Measurements from ENCODE around the gene AAK1. TPM values are rescaled to one million over a fixed set of nuclear protein-coding genes. Genes with fewer than 3 reads are reported as not detected.

The AAK1 gene
- total RNA-seq, 1 donor from 2014 or later: 108 TPM

DNA sequence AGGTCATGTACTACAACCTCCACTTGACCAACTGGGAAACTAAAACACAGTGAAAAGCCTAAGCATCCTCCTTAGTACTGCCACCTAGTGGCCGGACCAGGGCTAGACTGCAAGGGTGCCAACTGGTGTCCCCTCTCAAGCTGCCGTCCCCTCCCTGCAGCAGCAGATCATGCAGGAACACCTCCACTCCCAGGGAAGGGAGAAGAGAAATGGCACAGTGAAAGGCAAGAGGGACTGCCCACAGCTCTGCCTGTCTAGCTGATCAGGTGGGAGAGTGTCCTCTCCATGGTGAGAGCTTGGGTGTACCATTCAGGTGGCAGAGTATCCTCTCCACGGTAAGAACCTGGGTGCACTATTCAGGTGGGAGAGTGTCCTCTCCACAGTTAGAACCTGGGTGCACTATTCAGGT lies 78.1 kb downstream of the AAK1 start:
- Mint-ChIP-seq H3K9me3 (ENCODE audit: unreplicated experiment) (no peaks in the 10 kb centered on the region), H3K4me1 (ENCODE audit: low read depth, unreplicated experiment) (peaks cover 37% of the 10 kb centered on the region), H3K36me3 (ENCODE audit: low read depth, unreplicated experiment) (no peaks in the 10 kb centered on the region), H3K27me3 (ENCODE audit: low read depth, unreplicated experiment) (no peaks in the 10 kb centered on the region), H3K27ac (ENCODE audit: unreplicated experiment) (no peak overlapping the region), H3K4me3 (ENCODE audit: unreplicated experiment) (no peak overlapping the region)
- H3K4me1 ChIP-seq (ENCODE audit: insufficient read depth, low read length): peaks cover 12% of the 10 kb centered on the region
- no peaks in the 10 kb centered on the region for H3K9me3 ChIP-seq (ENCODE audit: insufficient read depth, low read depth, low read length)
- H3K27ac ChIP-seq (ENCODE audit: low read depth, low read length): no peak overlapping the region
- no peak overlapping the region for H3K9ac ChIP-seq (ENCODE audit: low read length)
- H3K4me3 ChIP-seq (ENCODE audit: insufficient read depth, low read depth, low read length): no peak overlapping the region
- TF ChIP-seq, protein P1, sequence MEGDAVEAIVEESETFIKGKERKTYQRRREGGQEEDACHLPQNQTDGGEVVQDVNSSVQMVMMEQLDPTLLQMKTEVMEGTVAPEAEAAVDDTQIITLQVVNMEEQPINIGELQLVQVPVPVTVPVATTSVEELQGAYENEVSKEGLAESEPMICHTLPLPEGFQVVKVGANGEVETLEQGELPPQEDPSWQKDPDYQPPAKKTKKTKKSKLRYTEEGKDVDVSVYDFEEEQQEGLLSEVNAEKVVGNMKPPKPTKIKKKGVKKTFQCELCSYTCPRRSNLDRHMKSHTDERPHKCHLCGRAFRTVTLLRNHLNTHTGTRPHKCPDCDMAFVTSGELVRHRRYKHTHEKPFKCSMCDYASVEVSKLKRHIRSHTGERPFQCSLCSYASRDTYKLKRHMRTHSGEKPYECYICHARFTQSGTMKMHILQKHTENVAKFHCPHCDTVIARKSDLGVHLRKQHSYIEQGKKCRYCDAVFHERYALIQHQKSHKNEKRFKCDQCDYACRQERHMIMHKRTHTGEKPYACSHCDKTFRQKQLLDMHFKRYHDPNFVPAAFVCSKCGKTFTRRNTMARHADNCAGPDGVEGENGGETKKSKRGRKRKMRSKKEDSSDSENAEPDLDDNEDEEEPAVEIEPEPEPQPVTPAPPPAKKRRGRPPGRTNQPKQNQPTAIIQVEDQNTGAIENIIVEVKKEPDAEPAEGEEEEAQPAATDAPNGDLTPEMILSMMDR (IDR thresholded peaks at IDR 0.05; ENCODE audit: insufficient read depth, low read depth, low read length): peak; percentile 78
- no peak for TF ChIP-seq EZH2 (IDR thresholded peaks at IDR 0.05; ENCODE audit: insufficient read depth, low read length)
- H2AFZ ChIP-seq (ENCODE audit: low read depth, low read length): no peak overlapping the region
- DNase-seq (ENCODE audit: low read depth) (no peak), FAIRE-seq (no peak)
- no peaks in the 10 kb centered on the region for H3K27me3 ChIP-seq (ENCODE audit: insufficient read depth, low read length)
- H3K4me2 ChIP-seq (ENCODE audit: low read length): no peak overlapping the region
- peaks cover 95% of the 10 kb centered on the region for H4K20me1 ChIP-seq (ENCODE audit: insufficient read depth, low read length)
- H3K36me3 ChIP-seq (ENCODE audit: insufficient read depth, low read length): no peaks in the 10 kb centered on the region
- H3K79me2 ChIP-seq (ENCODE audit: insufficient read depth, low read length): peaks cover 89% of the 10 kb centered on the region

DNA sequence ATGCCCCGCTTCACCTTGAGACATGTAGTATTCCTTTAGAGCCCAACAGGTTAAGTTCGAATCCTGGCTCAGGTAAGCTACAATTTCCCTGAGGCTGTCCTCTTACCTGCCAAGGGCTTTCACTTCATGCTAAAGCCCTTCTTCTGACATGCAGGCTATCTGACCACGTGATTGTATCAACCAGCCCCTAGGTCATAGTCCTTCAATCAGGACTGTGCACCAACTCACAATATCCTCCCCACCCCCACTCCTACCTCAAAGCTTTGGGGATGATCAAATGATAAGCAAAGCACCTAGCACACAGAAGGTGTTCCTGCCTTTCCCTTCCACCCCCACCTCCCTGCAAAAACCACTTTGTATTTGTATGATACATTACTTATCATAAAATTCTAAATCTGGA lies 78.9 kb downstream of the AAK1 start:
- Mint-ChIP-seq H3K4me3 (ENCODE audit: unreplicated experiment) (no peak overlapping the region), H3K27ac (ENCODE audit: unreplicated experiment) (no peak overlapping the region), H3K36me3 (ENCODE audit: low read depth, unreplicated experiment) (no peaks in the 10 kb centered on the region), H3K27me3 (ENCODE audit: low read depth, unreplicated experiment) (no peaks in the 10 kb centered on the region), H3K4me1 (ENCODE audit: low read depth, unreplicated experiment) (peaks cover 39% of the 10 kb centered on the region), H3K9me3 (ENCODE audit: unreplicated experiment) (no peaks in the 10 kb centered on the region)
- Histone ChIP-seq H3K27ac (ENCODE audit: low read depth, low read length) (no peak overlapping the region), H3K4me1 (ENCODE audit: insufficient read depth, low read length) (peaks cover 10% of the 10 kb centered on the region), H3K4me3 (ENCODE audit: insufficient read depth, low read depth, low read length) (no peak overlapping the region), H3K4me2 (ENCODE audit: low read length) (no peak overlapping the region), H3K9ac (ENCODE audit: low read length) (no peak overlapping the region), H3K27me3 (ENCODE audit: insufficient read depth, low read length) (no peaks in the 10 kb centered on the region), H3K36me3 (ENCODE audit: insufficient read depth, low read length) (no peaks in the 10 kb centered on the region), H2AFZ (ENCODE audit: low read depth, low read length) (no peak overlapping the region), H3K79me2 (ENCODE audit: insufficient read depth, low read length) (peaks cover 88% of the 10 kb centered on the region), H3K9me3 (ENCODE audit: insufficient read depth, low read depth, low read length) (no peaks in the 10 kb centered on the region), H4K20me1 (ENCODE audit: insufficient read depth, low read length) (peaks cover 94% of the 10 kb centered on the region)
- no peak for FAIRE-seq
- no peak for DNase-seq (ENCODE audit: low read depth)
- TF ChIP-seq, protein P1 (IDR thresholded peaks at IDR 0.05; ENCODE audit: insufficient read depth, low read depth, low read length): no peak
- no peak for TF ChIP-seq EZH2 (IDR thresholded peaks at IDR 0.05; ENCODE audit: insufficient read depth, low read length)

DNA sequence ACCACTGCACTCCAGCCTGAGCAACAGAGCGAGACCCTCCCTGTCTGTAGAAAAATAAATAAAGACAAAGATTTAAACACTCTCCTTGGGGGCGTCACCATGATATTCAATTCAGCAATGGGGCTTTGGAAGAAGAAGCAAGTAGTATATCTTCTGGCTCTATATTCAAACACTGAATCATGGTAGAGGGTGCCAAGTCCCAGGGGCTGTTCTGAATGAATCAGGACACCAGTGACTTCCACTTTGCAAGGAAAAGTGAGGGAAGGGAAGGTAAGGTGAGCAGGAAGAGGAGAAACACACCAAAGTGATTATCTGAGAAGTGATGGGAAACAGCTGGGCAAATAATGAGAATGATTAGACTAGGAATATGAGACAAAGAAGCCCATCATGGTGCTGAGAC lies 80.5 kb downstream of the AAK1 start:
- H3K4me3 ChIP-seq (ENCODE audit: insufficient read depth, low read depth, low read length): no peak overlapping the region
- H3K36me3 ChIP-seq (ENCODE audit: insufficient read depth, low read length): no peaks in the 10 kb centered on the region
- no peak overlapping the region for H3K9ac ChIP-seq (ENCODE audit: low read length)
- H3K79me2 ChIP-seq (ENCODE audit: insufficient read depth, low read length): peaks cover 89% of the 10 kb centered on the region
- H3K9me3 ChIP-seq (ENCODE audit: insufficient read depth, low read depth, low read length): no peaks in the 10 kb centered on the region
- Mint-ChIP-seq H3K4me3 (ENCODE audit: unreplicated experiment) (no peak overlapping the region), H3K9me3 (ENCODE audit: unreplicated experiment) (no peaks in the 10 kb centered on the region), H3K4me1 (ENCODE audit: low read depth, unreplicated experiment) (peaks cover 41% of the 10 kb centered on the region), H3K27me3 (ENCODE audit: low read depth, unreplicated experiment) (no peaks in the 10 kb centered on the region), H3K27ac (ENCODE audit: unreplicated experiment) (no peak overlapping the region), H3K36me3 (ENCODE audit: low read depth, unreplicated experiment) (no peaks in the 10 kb centered on the region)
- H3K27me3 ChIP-seq (ENCODE audit: insufficient read depth, low read length): no peaks in the 10 kb centered on the region
- H3K4me2 ChIP-seq (ENCODE audit: low read length): no peak overlapping the region
- TF ChIP-seq, protein P1 (IDR thresholded peaks at IDR 0.05; ENCODE audit: insufficient read depth, low read depth, low read length): no peak
- no peak for TF ChIP-seq EZH2 (IDR thresholded peaks at IDR 0.05; ENCODE audit: insufficient read depth, low read length)
- no peak for FAIRE-seq
- H4K20me1 ChIP-seq (ENCODE audit: insufficient read depth, low read length): peaks cover 93% of the 10 kb centered on the region
- peaks cover 10% of the 10 kb centered on the region for H3K4me1 ChIP-seq (ENCODE audit: insufficient read depth, low read length)
- no peak for DNase-seq (ENCODE audit: low read depth)
- no peak overlapping the region for H3K27ac ChIP-seq (ENCODE audit: low read depth, low read length)
- H2AFZ ChIP-seq (ENCODE audit: low read depth, low read length): no peak overlapping the region

All from astrocyte (in vitro differentiated cells and primary cell).